ENCODE results near the gene GTF2I.
"Not testable (repeated sequence)": the region's sequence is repeated elsewhere in the genome, so short reads cannot be mapped to it uniquely, and the experiment has no call there.

The GTF2I gene

GRCh38 chr7:74709880-74710671, 52.6 kb downstream of the GTF2I start:
- DNase-seq: no peak

DNA sequence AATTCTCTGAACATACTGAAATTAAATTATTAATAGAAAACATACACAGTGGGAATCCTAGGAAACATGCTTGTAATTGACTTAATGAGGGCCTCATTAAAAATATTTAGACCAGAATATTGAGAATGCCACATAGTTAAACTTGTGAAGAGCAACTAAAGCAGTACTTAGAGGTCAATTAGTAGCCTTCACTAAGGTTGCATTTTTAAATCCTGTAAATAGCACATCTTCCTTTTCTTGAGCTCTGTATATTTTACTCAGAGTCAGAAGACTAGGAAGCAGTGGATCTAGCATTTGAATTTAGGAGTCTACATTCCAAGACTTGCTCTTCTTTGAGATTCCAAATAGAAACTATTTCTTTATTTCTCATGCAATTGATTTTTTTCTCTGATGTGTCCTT, 56.0 kb downstream of the GTF2I start:
- DNase-seq: no peak

DNA sequence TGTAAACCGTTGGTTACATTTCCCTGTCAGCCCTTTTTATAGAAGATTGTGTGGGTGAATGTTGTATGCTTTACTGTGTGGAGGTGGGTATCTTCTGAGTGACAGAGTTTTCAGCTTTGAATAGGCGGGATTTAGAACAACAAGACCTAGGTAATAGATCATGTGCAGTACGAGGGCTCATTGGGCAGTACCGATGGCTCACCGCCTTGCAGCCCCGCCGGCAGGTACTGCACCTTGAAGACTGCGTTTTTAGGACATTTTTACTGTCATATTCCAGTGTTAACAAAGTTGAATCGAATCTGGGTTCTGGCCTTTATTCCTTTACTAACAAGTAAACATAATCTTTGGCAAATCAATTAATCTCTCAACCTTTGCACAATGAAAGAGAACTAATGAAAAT, 60.4 kb downstream of the GTF2I start:
- no peak for DNase-seq

DNA sequence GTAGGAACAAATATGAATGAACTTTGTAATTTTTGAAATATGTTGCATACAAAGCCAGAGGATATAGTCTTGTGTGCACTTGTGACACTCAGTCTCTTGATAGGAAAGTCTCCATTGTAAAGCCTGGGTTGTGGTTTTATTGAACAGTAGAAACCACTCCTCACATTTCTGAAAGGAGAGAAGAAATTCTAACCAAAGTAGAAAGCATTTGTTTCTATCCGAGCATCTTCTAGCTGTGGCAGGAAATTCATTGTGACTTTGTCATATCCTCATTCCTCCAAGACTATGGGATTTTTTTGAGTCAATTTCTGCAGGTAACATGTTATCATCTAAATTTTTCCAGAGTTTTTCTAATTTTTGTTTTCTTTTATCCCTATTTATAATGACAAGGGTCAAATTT, 60.8 kb downstream of the GTF2I start:
- no peak for DNase-seq

- DNase-seq: no peak
Measured at GRCh38 chr7:74722153-74722552, 64.6 kb downstream of the GTF2I start.

DNA sequence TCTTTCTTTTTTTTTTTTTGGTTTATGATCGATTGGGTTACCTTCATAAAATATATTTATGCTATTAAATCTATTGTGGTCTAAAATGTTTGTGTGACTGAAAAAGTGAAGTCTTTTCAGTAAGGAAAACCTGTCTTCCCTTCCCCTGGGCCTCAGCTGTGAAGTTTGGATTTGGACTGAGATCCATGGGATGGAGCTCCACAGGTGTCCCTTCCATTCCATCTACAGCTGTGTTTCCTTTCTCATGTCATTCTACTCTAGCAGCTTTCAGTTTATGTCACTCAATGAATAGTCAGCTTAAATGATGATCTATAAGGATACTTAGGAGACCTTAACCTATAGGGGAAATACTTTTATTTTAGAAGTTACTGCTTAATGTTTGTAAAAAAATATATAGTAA, 68.3 kb downstream of the GTF2I start:
- DNase-seq: no peak

DNA sequence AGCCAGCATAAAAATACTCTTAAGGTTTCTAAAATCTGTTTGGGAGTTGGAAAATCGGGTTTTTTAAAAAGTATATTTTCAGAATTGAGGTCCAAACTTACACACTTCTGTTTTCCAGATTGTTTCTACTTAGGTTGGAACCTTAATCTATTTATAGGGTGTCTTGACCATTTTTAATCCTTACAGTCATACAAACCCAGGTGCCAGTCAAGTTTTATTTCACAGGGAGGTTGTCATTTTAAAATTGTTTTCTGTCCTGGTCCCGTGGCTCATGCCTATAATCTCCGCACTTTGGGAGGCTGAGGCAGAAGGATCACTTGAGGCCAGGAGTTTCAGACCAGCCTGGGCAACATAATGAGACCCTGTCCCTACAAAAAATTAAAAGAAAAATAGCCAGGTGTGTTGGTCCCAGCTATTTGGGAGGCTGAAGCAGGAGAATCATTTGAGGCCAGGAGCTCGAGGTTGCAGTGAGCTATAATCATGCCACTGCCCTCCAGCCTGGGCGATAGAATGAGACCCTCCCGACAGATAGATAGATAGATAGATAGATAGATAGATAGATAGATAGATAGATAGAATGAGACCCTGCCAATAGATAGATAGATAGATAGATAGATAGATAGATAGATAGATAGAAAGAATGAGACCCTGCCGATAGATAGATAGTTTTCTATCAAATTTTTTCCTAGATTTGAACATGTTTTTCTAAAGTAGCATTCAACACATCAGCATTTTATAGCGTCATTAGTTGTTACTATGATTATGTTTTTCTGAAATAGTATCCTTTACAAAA, 69.0 kb downstream of the GTF2I start:
- DNase-seq: no peak

GRCh38 chr7:74728686-74729085, 71.2 kb downstream of the GTF2I start:
- not testable (repeated sequence) for DNase-seq

DNA sequence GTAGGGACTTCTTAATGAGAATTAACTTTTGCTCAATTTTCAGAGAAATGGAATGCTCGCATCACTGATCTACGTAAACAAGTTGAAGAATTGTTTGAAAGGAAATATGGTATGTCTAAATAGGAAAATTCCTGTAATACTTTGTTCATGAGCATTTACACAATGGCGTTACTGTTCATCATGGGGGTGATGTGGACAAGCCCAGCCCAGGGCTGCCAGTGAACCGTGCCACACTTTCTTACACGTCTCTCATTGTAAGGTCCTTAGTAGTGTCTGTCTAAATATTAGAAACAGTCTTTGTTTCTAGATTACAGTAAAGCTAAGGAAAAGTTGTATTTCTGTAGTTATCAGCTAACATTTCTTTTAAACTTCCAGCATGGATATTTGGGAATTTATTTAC, 72.7 kb downstream of the GTF2I start:
- DNase-seq: not testable (repeated sequence)

DNA sequence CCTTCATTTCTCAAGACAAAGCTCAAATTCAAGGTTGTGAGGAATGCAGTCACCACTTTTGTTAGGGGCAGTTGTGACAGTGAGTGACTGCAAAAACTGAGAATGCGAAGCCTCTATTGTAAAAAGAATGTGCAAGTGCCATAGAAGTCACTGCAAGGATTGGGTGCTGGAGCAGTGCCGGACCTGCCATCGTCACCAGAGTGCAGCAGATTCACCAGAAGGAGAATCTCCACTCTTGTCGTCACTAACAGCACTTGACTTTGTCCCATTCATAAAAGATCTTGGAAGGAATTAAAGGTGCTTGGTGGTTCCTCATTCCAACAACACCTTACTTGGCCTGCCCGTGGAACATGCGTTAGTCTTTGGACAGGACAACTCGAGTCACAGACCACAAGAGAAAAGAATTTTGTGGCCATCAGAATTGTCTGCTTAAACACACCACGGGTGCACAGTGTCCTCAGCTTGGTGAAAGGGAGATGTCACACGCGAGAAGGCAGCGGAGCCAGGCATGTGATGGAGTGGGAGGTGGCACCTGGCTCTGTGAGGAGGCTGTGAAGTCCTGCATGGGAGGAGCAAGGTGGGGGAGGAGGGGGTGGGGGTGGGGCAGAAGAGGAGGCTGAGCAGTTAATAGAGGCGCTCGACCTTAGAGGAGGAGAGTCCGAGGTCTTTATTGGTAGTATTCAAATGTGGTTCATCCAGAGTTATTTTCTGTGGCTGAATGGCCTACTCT, 82.6 kb downstream of the GTF2I start:
- not testable (repeated sequence) for DNase-seq

- DNase-seq: not testable (repeated sequence)
Measured at GRCh38 chr7:74743936-74744557, 86.5 kb downstream of the GTF2I start.

DNA sequence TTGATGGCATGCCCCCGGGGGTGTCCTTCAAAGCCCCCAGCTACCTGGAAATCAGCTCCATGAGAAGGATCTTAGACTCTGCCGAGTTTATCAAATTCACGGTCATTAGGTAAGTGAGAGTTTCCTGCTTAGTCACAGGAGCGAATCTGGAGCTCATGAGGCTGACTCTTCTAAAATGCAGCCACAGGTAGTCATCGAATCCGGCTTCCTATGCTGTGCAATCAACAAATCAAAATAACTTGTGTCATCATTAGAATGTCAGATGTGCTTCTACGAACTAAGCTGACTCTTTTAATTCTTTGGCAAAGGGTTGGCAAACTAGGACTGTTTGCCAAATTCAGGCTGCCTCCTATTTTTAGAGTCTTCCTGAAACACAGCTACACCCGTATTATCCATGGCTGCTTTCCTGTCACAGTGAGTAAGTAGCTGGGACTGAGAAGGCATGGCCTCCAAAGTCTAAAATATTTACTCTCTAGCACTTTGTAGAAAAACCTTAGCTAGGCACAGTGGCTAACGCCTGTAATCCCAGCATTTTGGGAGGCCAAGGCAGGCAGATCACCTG, 96.5 kb downstream of the GTF2I start:
- not testable (repeated sequence) for DNase-seq

DNA sequence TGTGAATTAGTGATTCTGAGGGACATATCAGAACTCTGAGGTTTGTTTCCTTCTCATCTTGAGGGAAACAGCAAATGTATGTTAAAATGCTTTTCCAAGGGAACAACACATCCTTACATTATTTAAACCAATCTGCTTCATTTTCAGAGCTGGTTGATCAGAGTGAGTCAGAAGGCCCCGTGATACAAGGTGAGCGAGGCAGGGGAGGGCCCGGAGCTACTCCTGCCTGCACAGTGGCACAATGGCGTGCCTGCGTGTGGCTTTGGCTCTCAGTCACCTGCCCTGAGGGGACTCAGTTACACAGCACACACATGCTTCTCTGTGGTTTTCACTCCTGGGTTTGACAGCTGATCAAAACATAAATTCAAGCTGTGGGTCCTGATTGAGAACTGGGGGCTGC, 99.2 kb downstream of the GTF2I start:
- DNase-seq: not testable (repeated sequence)

DNA sequence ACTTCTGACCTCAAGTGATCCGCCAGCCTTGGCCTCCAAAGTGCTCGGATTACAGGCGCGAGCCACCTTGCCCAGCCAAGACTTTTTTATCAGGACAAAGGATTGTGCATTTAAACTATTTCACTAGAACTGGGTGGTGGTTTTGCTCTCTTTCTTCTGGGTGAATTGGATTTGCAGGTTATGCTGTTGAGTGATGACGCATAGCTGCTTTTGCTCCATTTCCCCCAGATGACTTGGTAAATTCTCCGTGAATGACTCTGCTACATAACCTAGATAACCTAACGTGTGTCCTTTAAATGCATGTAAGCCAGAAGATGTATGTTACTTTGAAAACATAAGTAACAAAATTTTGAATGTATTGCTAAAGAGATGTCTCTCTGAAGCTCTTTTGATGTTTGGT, 100.8 kb downstream of the GTF2I start:
- DNase-seq: not testable (repeated sequence)

DNA sequence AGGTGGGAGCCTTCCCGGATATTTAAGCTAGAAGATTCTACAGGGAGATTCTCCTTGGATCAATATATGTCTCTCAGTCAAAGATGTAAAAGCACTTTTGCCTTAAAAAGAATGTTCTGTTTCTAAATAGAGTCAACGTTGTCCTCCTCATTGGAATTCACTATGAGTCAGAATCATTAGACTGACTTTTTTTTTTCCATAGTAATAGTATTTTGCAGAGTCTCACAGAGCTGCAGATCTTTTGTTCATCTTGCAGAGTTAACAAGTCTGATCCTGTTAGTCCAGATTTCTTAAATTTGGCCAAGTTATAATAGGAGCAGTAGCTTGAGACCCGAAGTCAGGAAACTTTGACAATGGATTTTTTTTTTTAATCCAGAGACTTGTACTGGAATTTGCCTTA, 101.5 kb downstream of the GTF2I start:
- DNase-seq: not testable (repeated sequence)

GRCh38 chr7:74765205-74765918, 107.8 kb downstream of the GTF2I start:
- DNase-seq: not testable (repeated sequence)

- not testable (repeated sequence) for DNase-seq
Measured at GRCh38 chr7:74766509-74766908, 109.0 kb downstream of the GTF2I start.

DNA sequence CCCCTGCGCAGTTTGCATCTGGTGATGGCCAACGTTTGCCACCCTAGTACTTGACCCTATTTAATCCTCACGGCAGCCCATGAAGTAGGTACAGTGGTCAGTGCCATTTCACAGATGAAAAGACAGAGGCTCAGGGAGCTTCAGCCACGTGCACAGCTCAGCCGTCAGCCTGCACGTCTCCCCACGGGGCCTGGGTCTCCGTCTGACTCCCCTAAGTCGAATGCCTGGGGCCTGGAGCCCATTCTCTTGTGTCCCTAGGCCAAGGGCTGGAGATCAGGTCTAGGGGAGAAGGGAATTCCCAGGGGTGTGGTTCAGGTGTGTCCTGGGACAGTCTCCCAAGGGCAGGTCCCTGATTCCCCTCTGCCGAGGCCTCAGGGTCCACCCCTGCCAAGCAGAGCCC, 109.5 kb downstream of the GTF2I start:
- DNase-seq: not testable (repeated sequence)

DNA sequence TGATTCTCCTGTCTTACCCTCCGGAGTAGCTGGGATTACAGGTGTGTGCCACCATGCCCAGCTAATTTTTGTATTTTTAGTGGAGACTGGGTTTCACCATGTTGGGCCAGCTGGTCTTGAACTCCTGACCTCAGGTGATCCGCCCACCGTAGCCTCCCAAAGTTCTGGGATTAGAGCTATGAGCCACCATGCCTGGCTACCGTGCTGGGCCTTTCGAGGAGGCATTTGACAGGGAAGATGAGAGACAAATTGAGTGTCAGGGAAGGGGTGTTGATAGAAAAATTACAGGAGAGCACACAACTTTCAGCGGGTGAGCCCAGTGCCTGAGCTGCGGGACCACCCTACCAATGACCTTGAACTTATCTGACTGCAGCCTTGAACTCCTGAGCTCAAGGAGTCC, 112.5 kb downstream of the GTF2I start:
- not testable (repeated sequence) for DNase-seq

DNA sequence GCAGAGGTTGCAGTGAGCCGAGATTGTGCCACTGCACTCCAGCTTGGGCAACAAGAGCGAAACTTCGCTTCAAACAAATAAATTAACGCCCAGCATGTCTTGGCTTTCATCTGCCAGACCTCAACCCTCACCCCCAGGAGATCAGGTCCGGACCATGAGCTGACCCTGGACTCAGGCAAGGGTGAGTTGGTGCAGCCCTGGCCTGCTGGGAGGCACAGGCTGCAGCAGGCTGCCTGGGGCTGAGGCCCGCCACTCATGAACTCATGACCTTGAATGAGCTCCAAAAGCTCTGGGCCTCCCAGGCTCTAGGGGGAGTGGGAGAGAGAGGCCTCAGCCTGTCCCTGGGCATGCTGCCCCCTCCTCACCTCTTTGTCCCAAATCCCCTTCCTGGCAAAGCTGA, 114.6 kb downstream of the GTF2I start:
- not testable (repeated sequence) for DNase-seq
